ENCODE results near the gene UBC.

Gene UBC

GRCh38 chr12:124866883-124867400 lies 47.5 kb downstream of the UBC start:
- no peak for ATAC-seq

GRCh38 chr12:124866195-124866882 lies 48.1 kb downstream of the UBC start:
- ATAC-seq, result no peak
- TF ChIP-seq ZNF70 (CRISPR knock-in tag; IDR thresholded peaks at IDR 0.05) (no peak), CSDC2 (CRISPR knock-in tag; IDR thresholded peaks at IDR 0.05) (no peak), ISL1 (CRISPR knock-in tag; IDR thresholded peaks at IDR 0.05) (no peak), CREB5 (CRISPR knock-in tag; IDR thresholded peaks at IDR 0.05; ENCODE audit: low read depth) (no peak), TOX (CRISPR knock-in tag; IDR thresholded peaks at IDR 0.05; ENCODE audit: borderline replicate concordance) (no peak), PATZ1 (CRISPR knock-in tag; IDR thresholded peaks at IDR 0.05; ENCODE audit: borderline replicate concordance) (no peak), ZNF8 (CRISPR knock-in tag; IDR thresholded peaks at IDR 0.05) (no peak), ARNTL (CRISPR knock-in tag; IDR thresholded peaks at IDR 0.05; ENCODE audit: borderline replicate concordance, low read depth) (no peak), ZFP30 (CRISPR knock-in tag; IDR thresholded peaks at IDR 0.05) (no peak), PPARA (CRISPR knock-in tag; IDR thresholded peaks at IDR 0.05; ENCODE audit: borderline replicate concordance) (no peak), ESRRG (CRISPR knock-in tag; IDR thresholded peaks at IDR 0.05) (no peak)

More at GRCh38 chr12:124866883-124867400, 47.5 kb downstream of the UBC start:
- TF ChIP-seq TOX (CRISPR knock-in tag; IDR thresholded peaks at IDR 0.05; ENCODE audit: borderline replicate concordance) (no peak), TCF4 (CRISPR knock-in tag; IDR thresholded peaks at IDR 0.05; ENCODE audit: borderline replicate concordance) (no peak), ZFP30 (CRISPR knock-in tag; IDR thresholded peaks at IDR 0.05) (no peak), ZNF565 (CRISPR knock-in tag; conservative IDR thresholded peaks at IDR 0.05; ENCODE audit: low read depth) (no peak), ZFP3 (CRISPR knock-in tag; IDR thresholded peaks at IDR 0.05) (no peak), ZNF70 (CRISPR knock-in tag; IDR thresholded peaks at IDR 0.05) (no peak), CSRNP3 (CRISPR knock-in tag; IDR thresholded peaks at IDR 0.05) (no peak), RARB (CRISPR knock-in tag; IDR thresholded peaks at IDR 0.05) (no peak), PPARA (CRISPR knock-in tag; IDR thresholded peaks at IDR 0.05; ENCODE audit: borderline replicate concordance) (no peak), ZC3H10 (CRISPR knock-in tag; IDR thresholded peaks at IDR 0.05) (no peak), TSHZ2 (CRISPR knock-in tag; IDR thresholded peaks at IDR 0.05) (no peak)

GRCh38 chr12:124865728-124866127 lies 48.7 kb downstream of the UBC start:
- no peak for TF ChIP-seq CSRNP3 (CRISPR knock-in tag; IDR thresholded peaks at IDR 0.05)
- TF ChIP-seq ZFP30 (CRISPR knock-in tag; IDR thresholded peaks at IDR 0.05), result no peak
- TF ChIP-seq BACH2 (CRISPR knock-in tag; IDR thresholded peaks at IDR 0.05; ENCODE audit: borderline replicate concordance), result no peak
- TF ChIP-seq ZC3H10 (CRISPR knock-in tag; IDR thresholded peaks at IDR 0.05), result no peak
- ATAC-seq, result no peak

All from SK-N-SH treated with all-trans-retinoic acid at 6 μM for 48 hours (cell line).